Parathyroid adenoma (tissue), 2 donors: ENCODE data around the gene GMNN.

Source experiments
- H2AFZ ChIP-seq: fragments of 300-600 bp; sonication (generic); one replicate; pipeline ENCODE4 v1.7.0; 2017; ENCODE audit warnings: antibody characterized with exemption, mild to moderate bottlenecking
- H3K27ac ChIP-seq: fragments of 300-600 bp; sonication (generic); one replicate; pipeline ENCODE4 v1.7.0; 2017
- H3K27me3 ChIP-seq: fragments of 300-600 bp; sonication (generic); one replicate; pipeline ENCODE4 v1.7.0; 2017; ENCODE audit warnings: low read length; ENCODE audit not compliant: control insufficient read depth, insufficient read depth
- H3K36me3 ChIP-seq: fragments of 300-600 bp; sonication (generic); one replicate; pipeline ENCODE4 v1.7.0; 2017; ENCODE audit warnings: low read length; ENCODE audit not compliant: control insufficient read depth, insufficient read depth
- H3K4me1 ChIP-seq: fragments of 300-600 bp; sonication (generic); one replicate; pipeline ENCODE4 v1.7.0; 2017; ENCODE audit warnings: control low read depth
- H3K4me2 ChIP-seq: fragments of 300-600 bp; sonication (generic); one replicate; pipeline ENCODE4 v1.7.0; 2017; ENCODE audit warnings: low read length
- H3K4me3 ChIP-seq: fragments of 300-600 bp; sonication (generic); one replicate; pipeline ENCODE4 v1.7.0; 2017; ENCODE audit warnings: low read depth, low read length
- H3K79me2 ChIP-seq: fragments of 300-600 bp; sonication (generic); one replicate; pipeline ENCODE4 v1.7.0; 2017; ENCODE audit warnings: control low read depth
- H3K9ac ChIP-seq: fragments of 300-600 bp; sonication (generic); one replicate; pipeline ENCODE4 v1.7.0; 2017; ENCODE audit warnings: mild to moderate bottlenecking
- H3K9me3 ChIP-seq: fragments of 300-600 bp; sonication (generic); one replicate; pipeline ENCODE4 v1.7.0; 2017; ENCODE audit warnings: low read length; ENCODE audit not compliant: control insufficient read depth
- CTCF ChIP-seq: fragments of 300-600 bp; sonication (generic); IDR thresholded peaks from one replicate; pipeline ENCODE4 v1.7.0; 2017; ENCODE audit warnings: antibody characterized with exemption, mild to moderate bottlenecking
- donor health status: primary hyperparathyroidism.

The GMNN gene

GRCh38 chr6:24768361-24768760 is 6.4 kb upstream of the GMNN start:
- H3K9ac ChIP-seq = no peak overlapping the region
- no peaks in the 10 kb centered on the region for H3K79me2 ChIP-seq
- H3K27me3 ChIP-seq = no peaks in the 10 kb centered on the region
- H3K36me3 ChIP-seq = no peaks in the 10 kb centered on the region
- H3K4me2 ChIP-seq = no peak overlapping the region
- no peak overlapping the region for H3K4me3 ChIP-seq
- no peaks in the 10 kb centered on the region for H3K9me3 ChIP-seq
- H2AFZ ChIP-seq = no peak overlapping the region
- no peak for TF ChIP-seq CTCF
- no peaks in the 10 kb centered on the region for H3K4me1 ChIP-seq
- H3K27ac ChIP-seq = no peak overlapping the region

- Histone ChIP-seq H3K9me3 (no peaks in the 10 kb centered on the region), H3K9ac (no peak overlapping the region), H3K4me3 (peak overlapping the region; percentile 100), H3K27ac (peak overlapping the region; percentile 80), H2AFZ (peak overlapping the region; percentile 100), H3K36me3 (no peaks in the 10 kb centered on the region), H3K4me2 (peak overlapping the region; percentile 100), H3K79me2 (peaks cover 4% of the 10 kb centered on the region), H3K4me1 (peaks cover 3% of the 10 kb centered on the region), H3K27me3 (no peaks in the 10 kb centered on the region)
- TF ChIP-seq CTCF = no peak
Observed at GRCh38 chr6:24775520-24776058, 852 bp downstream of the GMNN start.

- no peak overlapping the region for H3K27ac ChIP-seq
- no peak overlapping the region for H2AFZ ChIP-seq
Observed at GRCh38 chr6:24777227-24777626, 2.5 kb downstream of the GMNN start.

GRCh38 chr6:24778121-24778520 is 3.4 kb downstream of the GMNN start:
- H3K9me3 ChIP-seq = no peaks in the 10 kb centered on the region
- peaks cover 4% of the 10 kb centered on the region for H3K79me2 ChIP-seq
- H3K36me3 ChIP-seq = no peaks in the 10 kb centered on the region
- no peak for TF ChIP-seq CTCF
- no peak overlapping the region for H3K4me2 ChIP-seq
- H3K4me3 ChIP-seq = no peak overlapping the region
- no peak overlapping the region for H3K9ac ChIP-seq
- no peak overlapping the region for H3K27ac ChIP-seq
- peaks cover 3% of the 10 kb centered on the region for H3K4me1 ChIP-seq
- no peaks in the 10 kb centered on the region for H3K27me3 ChIP-seq
- H2AFZ ChIP-seq = no peak overlapping the region

More at GRCh38 chr6:24777227-24777626, 2.5 kb downstream of the GMNN start:
- H3K9ac ChIP-seq = no peak overlapping the region
- no peak for TF ChIP-seq CTCF
- H3K27me3 ChIP-seq = no peaks in the 10 kb centered on the region
- H3K36me3 ChIP-seq = no peaks in the 10 kb centered on the region
- H3K4me1 ChIP-seq = peaks cover 3% of the 10 kb centered on the region
- peaks cover 4% of the 10 kb centered on the region for H3K79me2 ChIP-seq
- H3K4me2 ChIP-seq = no peak overlapping the region
- no peak overlapping the region for H3K4me3 ChIP-seq
- H3K9me3 ChIP-seq = no peaks in the 10 kb centered on the region

GRCh38 chr6:24778878-24779277 is 4.1 kb downstream of the GMNN start:
- Histone ChIP-seq H3K4me1 (peaks cover 3% of the 10 kb centered on the region), H3K9ac (no peak overlapping the region), H3K9me3 (no peaks in the 10 kb centered on the region), H3K36me3 (no peaks in the 10 kb centered on the region), H3K4me3 (no peak overlapping the region), H3K27ac (no peak overlapping the region), H3K27me3 (no peaks in the 10 kb centered on the region), H2AFZ (no peak overlapping the region), H3K79me2 (peaks cover 4% of the 10 kb centered on the region), H3K4me2 (no peak overlapping the region)
- no peak for TF ChIP-seq CTCF
